ENCODE results near the gene MSI2.

- TF ChIP-seq EZH2 (IDR thresholded peaks at IDR 0.05; ENCODE audit: insufficient read depth, poor library complexity, severe bottlenecking) = no peak
- TF ChIP-seq EZH2phosphoT487 (IDR thresholded peaks at IDR 0.05; ENCODE audit: insufficient read depth, low read depth) = no peak
Observed at GRCh38 chr17:57627591-57627990, 371.3 kb downstream of the MSI2 start.

All from GM23248 (cell line).